Liver (tissue), 3 donors: ENCODE data around the gene VLDLR.

Experiments
- EGR1 ChIP-seq, 2 donors: IDR thresholded peaks; 2 replicates each; pipeline ENCODE4 v1.6.1; 2016 to 2018; ENCODE audit warnings: antibody characterized with exemption in 2 of 2, low read depth in 2 of 2
- JUND ChIP-seq, 2 donors: IDR thresholded peaks; 2 replicates each; pipeline ENCODE4 v1.6.1; 2016; ENCODE audit warnings: antibody characterized with exemption in 2 of 2
- TF ChIP-seq, protein P1 (sequence below): fragments of 150-350 bp; IDR thresholded peaks from 2 replicates; pipeline ENCODE4 v1.5.1; 2017; ENCODE audit warnings: improper control_type of control experiment, low read depth, low read length; ENCODE audit not compliant: missing input control
- donor health status: healthy.
- donor health status: healthy.

DNA sequence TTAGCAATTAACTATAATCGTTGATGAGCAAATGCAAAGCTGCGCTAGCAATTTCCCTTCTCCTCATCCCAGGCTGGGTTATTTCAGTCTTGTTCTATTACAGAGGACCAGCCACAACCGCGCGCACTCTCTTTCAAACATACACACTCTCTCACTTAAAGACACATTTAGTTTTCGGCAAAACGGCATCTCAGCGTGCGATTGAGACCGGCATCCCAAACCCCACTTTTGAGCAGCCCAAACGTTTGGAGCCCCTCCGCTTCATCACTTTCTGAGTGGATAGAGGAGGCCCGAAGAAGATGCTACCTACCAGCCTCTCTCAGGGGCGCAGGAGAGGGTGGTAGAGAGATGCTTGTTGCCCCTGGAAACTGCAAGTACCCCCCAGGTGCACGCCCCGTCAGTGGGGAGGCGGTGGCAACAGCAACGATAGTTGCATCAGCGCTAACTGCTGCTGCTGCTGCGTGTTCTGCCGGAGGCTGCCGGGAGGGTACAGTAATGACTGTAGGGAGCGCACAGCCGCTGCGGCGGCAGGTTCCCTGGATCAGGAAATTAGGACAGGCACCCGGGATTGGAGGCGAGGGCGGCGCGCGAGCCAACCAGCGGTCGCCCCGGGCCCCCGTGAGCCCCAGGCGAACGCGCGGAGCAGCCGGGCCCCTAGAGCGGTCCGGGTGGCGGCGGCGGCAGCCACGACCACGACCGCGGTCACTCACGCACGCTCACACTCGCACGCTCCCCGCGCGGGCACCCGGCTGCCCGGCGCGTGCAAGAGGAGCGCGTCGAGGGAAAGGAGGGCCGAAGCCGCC is 467 bp upstream of the VLDLR start:
- no peak for TF ChIP-seq EGR1 (IDR thresholded peaks at IDR 0.05; ENCODE audit: low read depth in 2 of 2)
- TF ChIP-seq, protein P1, sequence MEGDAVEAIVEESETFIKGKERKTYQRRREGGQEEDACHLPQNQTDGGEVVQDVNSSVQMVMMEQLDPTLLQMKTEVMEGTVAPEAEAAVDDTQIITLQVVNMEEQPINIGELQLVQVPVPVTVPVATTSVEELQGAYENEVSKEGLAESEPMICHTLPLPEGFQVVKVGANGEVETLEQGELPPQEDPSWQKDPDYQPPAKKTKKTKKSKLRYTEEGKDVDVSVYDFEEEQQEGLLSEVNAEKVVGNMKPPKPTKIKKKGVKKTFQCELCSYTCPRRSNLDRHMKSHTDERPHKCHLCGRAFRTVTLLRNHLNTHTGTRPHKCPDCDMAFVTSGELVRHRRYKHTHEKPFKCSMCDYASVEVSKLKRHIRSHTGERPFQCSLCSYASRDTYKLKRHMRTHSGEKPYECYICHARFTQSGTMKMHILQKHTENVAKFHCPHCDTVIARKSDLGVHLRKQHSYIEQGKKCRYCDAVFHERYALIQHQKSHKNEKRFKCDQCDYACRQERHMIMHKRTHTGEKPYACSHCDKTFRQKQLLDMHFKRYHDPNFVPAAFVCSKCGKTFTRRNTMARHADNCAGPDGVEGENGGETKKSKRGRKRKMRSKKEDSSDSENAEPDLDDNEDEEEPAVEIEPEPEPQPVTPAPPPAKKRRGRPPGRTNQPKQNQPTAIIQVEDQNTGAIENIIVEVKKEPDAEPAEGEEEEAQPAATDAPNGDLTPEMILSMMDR: no peak
- no peak for TF ChIP-seq JUND (IDR thresholded peaks at IDR 0.05)
